Motor neuron (in vitro differentiated cells): ENCODE measurements around the gene CACTIN. TPM values are rescaled to one million over a fixed set of nuclear protein-coding genes. Genes with fewer than 3 reads are reported as not detected.
"Not testable (repeated sequence)": the region's sequence is repeated elsewhere in the genome, so short reads cannot be mapped to it uniquely, and the experiment has no call there.

Experiments used
- ATAC-seq, 8 experiments: fragments of 200-7000 bp; cut with Tn5 transposase; replicated peaks in 6 of 8; 2 replicates each; pipeline ENCODE4 v1.8.0; 2021; ENCODE audit warnings: mild to moderate bottlenecking in 8 of 8, moderate library complexity in 8 of 8
- H3K27ac ChIP-seq, 2 donors: fragments of 250-450 bp; sonication (Bioruptor Pico); 2 replicates each; pipeline ENCODE4 v1.9.0; 2021; ENCODE audit warnings: antibody characterized with exemption in 2 of 2, mild to moderate bottlenecking in 2 of 2, moderate library complexity in 1 of 2
- H3K4me1 ChIP-seq, 2 donors: fragments of 250-450 bp; sonication (Bioruptor Pico); replicated peaks in 1 of 2; 2 replicates each; pipeline ENCODE4 v1.6.1; 2021; ENCODE audit warnings: antibody characterized with exemption in 2 of 2, mild to moderate bottlenecking in 2 of 2, moderate library complexity in 1 of 2
- H3K4me3 ChIP-seq, 5 donors: fragments of 250-450 bp; sonication (Bioruptor Pico); 2 replicates each; pipeline ENCODE4 v1.9.0; 2021; ENCODE audit warnings: antibody characterized with exemption in 5 of 5, mild to moderate bottlenecking in 5 of 5, moderate library complexity in 4 of 5
- WGBS, 10 experiments: fragments of 450-650 bp; shearing (Covaris generic); methylation state at CpG; one replicate each; pipeline ENCODE4 v1.0.0; 2022; 5-methylcytosine and 5-hydroxymethylcytosine counted together
- in situ Hi-C, 9 experiments: fragments of 400-800 bp; cut with MboI; loops; one replicate each; pipeline ENCODE4 v1.15.0; 2021; ENCODE audit warnings: low sequenced_read_pairs in 9 of 9, low pct_unique_long_range_greater_than_20kb in 2 of 9; ENCODE audit not compliant: unreplicated experiment in 9 of 9
- total RNA-seq, 8 experiments: library from RNA; unstranded; fragments of 300-600 nt; gene quantifications; 2 replicates each; pipeline versions ENCODE4 v1.2.3 to v1.2.4, GENCODE V29; 2022

Gene CACTIN
- total RNA-seq, 8 experiments from 2014 or later: 11.7 to 23.0 (median 15.7) TPM

DNA sequence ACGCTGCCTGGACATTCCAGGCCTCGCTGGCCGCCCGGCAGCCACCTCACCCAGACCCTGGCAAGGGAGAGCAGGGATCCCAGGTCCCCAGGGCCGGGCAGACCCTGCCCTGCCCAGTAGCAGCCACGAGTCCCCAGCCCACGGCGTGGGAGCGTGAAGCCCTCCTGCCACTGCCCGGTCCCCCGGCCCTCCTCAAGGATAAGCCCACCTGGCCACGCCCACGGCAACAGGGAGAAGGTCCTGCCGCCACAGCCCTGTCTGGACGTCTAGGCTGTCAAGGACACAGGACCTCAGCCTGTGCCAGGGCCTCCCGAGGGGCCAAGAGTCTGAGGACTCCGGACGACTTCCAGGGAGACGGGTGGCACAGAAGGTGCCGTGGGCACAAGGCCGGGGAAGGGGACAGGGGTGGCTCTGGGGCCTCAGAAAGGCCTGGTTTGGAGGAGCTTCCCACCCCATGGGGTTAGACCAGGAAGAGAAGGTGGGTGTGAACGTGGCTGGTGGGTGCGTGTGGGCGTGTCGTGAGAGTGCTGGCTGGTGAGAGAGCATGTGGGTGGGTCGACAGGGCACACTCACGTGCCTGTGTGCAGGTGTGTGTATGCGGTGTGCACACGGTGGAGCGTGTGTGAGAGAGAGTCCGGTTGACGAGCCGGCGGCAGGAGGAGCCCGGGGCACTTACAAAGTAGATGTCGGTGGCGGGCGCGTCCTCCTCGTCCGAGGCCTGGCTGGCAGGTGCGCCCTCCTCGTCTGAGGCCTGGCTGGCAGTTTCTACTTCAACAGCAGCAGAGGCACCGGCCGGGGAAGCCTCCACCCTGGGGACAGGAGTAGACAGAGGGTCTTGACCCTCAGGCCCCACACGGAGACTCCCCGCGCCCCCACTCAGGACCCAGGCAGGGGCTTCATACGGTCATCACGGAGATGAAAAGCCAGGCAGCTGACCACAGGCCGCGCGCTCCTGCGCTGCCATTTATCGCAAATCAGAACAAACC lies 11.9 kb upstream of the CACTIN start:
- in situ Hi-C loops: no loop called here
- Histone ChIP-seq H3K27ac (no peak overlapping the region), H3K4me1 (no peaks in the 10 kb centered on the region), H3K4me3 (no peak overlapping the region)
- WGBS, 10 experiments: 83 to 100% (median 95%) methylated on average over 2 to 10 of the region's 55 CpGs; no CpG with 5 or more reads in 6 of the 10 experiments
- ATAC-seq: peak in 1 of 8 experiments; percentile 7

DNA sequence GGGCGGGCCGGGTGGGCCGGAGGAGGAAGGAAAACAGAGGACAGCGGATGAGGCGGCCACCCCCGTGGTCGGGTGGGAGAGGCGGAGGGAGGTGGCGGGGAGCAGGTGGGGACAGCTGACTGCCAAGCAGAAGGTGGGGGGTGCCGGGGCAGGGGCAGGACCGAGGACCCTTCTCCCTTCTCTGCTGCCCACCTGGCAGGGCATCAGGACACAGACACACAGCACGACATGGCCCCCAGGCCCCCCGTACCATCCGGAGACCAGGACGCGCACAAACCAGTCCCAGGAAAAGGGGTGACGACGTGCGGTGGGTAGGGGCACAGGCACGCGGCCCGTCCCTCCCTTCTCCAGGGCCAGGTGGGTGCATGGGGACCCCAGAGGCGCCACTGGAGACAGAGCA lies 11.0 kb upstream of the CACTIN start:
- Histone ChIP-seq H3K4me3 (no peak overlapping the region), H3K4me1 (no peaks in the 10 kb centered on the region), H3K27ac (no peak overlapping the region)
- in situ Hi-C loops: no loop called here
- no CpG with 5 or more reads among the region's 23 CpGs for WGBS, 10 experiments
- peak in 1 of 8 experiments; percentile 5 for ATAC-seq

DNA sequence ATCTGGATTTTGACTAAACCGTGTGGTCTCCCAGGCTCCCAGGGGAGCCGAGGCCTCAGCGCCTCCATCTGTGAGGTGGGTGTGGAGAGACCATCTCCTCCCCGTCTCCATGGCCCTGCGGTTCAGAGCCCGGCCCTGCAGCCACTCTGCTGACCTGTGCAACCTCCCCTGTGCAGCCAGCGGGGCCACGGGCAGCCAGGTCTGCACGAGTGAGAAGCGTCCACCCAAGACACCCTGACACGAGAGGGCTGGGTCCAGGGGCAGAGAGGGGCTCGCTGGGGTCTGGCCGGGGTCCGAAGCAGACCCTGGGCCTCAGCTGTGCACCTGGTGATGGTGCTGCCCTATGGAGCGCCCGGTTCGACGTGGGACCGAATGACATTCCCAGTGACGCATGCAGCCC lies 10.4 kb upstream of the CACTIN start:
- no peak for ATAC-seq
- Histone ChIP-seq H3K4me1 (no peaks in the 10 kb centered on the region), H3K4me3 (no peak overlapping the region), H3K27ac (no peak overlapping the region)
- 70% methylated on average over 2 of the region's 20 CpGs; no CpG with 5 or more reads in 9 of the 10 experiments for WGBS, 10 experiments
- in situ Hi-C loops: no loop called here

DNA sequence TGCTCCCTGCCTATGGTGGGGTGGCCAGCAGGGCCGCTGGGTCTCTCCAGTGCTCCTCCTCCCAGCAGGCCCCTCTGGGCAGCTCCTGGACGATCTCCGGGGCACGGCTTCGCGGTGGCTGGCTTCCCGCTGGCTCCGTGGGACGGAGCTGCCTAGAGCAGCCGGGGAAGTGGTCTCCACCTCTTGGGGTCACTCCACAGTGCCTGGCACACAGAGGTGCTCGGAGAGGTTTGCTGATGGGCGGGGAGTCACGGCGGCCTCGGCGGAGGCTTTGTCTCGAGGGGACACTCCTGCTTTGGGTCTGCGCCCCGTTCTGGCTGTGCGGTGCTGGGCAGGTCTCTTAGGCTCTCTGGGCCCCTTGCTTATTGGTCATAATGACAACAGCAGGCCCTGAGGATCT lies 9.9 kb upstream of the CACTIN start:
- ATAC-seq: no peak
- in situ Hi-C loops: no loop called here
- Histone ChIP-seq H3K4me1 (no peaks in the 10 kb centered on the region), H3K27ac (no peak overlapping the region), H3K4me3 (no peak overlapping the region)
- 67% methylated on average over 2 of the region's 20 CpGs; no CpG with 5 or more reads in 9 of the 10 experiments for WGBS, 10 experiments

DNA sequence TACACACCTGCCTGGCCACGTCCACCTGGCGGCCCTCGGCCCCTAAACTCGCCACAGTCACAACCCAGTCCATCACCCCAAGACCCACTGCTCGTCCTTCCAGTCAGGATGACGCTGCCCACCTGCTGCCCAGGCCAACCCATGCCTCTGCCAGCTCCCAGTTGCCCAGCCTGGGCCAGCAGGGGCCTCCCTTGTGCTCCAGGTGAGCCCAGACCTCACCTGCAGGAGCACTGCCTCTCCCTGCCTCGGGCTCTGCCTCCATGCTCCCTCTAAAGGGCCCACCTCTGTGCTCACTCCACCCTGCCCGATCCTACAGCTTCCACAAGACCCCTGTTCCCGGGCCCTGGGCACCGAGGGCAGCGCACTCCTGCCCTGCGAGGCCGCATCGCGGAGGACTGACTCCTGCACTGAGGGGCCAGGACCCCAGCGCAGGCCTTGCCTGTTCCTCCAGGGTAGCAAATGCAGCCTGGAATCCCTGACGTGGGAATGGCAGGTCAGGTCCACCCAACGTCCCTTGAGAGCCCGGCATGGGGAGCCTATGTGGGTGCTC lies 8.0 kb upstream of the CACTIN start:
- WGBS, 10 experiments: 64 to 87% (median 81%) methylated on average over 2 to 3 of the region's 19 CpGs; no CpG with 5 or more reads in 7 of the 10 experiments
- H3K4me3 ChIP-seq: no peak overlapping the region
- H3K4me1 ChIP-seq: no peaks in the 10 kb centered on the region
- in situ Hi-C loops: no loop called here
- H3K27ac ChIP-seq: no peak overlapping the region
- ATAC-seq: no peak

DNA sequence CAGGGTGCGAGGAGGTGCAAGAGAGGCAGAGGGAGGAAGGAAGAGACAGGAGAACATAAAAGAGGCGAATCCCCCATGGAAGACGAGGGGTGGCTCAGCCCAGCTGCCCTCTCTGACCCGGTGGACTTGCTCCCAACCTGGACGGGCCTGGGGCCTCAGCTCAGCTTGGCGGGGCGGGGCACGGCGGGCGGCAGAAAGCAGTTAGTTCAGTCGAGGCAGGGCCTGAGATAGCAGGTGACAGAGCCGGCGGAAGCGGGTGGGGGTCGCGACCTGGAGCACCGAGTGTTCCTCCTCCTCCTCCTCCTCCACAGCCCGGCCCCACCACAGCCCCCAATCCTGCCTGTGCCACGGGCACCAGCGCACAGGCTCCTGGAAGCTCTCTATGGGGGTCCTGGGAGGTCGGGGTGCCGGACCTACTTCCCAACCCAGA lies 7.0 kb upstream of the CACTIN start:
- Histone ChIP-seq H3K27ac (no peak overlapping the region), H3K4me3 (no peak overlapping the region), H3K4me1 (no peaks in the 10 kb centered on the region)
- 80 to 100% (median 100%) methylated on average over 1 to 7 of the region's 22 CpGs; no CpG with 5 or more reads in 7 of the 10 experiments for WGBS, 10 experiments
- in situ Hi-C loops: no loop called here
- ATAC-seq: no peak

DNA sequence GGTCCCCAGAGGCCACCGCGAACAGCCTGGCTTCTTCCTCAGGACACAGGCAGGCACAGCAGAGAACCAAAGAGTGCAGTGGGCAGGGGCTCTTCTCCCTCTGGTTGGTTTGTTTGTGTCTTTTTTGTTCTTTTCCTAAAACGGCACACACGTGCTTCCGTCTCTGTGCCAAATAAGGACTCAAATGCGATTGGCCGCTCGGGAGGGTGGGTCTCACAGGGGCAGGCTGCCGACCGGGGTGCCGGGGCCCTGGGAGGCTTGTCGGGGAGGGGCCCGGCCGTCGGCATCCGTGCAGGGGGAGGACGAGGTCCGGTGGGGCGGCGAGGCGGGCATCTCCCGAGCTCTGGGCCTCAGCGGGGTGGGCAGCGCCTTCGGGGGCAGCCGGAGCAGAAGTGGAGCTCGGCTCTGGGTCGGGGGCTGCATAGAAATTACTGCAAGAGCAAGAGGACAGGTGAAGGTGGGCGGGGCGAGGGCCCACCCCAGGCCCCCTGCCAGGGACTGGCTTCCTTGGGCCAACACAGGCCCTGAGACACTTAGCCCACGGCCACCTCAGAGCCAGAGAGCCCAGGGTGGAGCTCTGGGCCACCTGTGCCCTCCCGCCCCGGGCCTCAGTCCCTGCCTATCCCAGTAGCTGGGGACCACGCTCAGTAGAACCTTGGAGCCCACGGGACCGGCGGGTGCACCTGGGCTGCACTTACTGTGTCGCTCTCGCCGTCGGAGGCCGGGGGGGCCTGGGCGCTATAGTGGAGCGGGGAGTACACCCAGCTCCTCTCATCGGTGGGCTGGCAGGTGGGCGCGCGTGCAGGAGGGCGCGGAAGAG lies 6.4 kb upstream of the CACTIN start:
- no peak overlapping the region for H3K27ac ChIP-seq
- in situ Hi-C loops: no loop called here

DNA sequence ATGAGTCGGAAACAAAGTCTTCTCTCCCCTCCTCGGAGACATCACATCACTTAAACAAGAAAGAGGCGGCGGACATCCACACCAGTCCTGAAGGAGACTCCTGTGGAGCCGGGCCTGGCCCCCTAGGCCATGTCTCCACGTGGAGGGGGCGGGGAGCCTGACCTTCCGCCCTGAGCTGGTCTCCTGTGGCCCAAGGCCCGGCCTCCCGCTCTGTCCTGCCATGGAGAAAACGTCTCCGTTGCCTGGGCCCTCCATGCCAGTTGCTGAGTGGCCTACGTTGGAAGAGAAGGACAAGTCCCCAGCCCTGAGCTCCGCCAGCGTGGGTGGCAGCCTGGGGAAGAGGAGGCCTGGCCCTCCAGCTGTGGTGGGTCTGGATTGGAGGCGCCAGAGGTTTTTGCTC lies 5.5 kb upstream of the CACTIN start:
- in situ Hi-C loops: no loop called here
- ATAC-seq: no peak
- no peaks in the 10 kb centered on the region for H3K4me1 ChIP-seq
- no peak overlapping the region for H3K27ac ChIP-seq
- H3K4me3 ChIP-seq: no peak overlapping the region
- WGBS, 10 experiments: 67 to 100% (median 88%) methylated on average over 3 to 10 of the region's 16 CpGs; no CpG with 5 or more reads in 5 of the 10 experiments

More for the DNA sequence above, 6.4 kb upstream of the CACTIN start:
- H3K4me3 ChIP-seq: no peak overlapping the region
- 72 to 100% (median 98%) methylated on average over 1 to 6 of the region's 50 CpGs; no CpG with 5 or more reads in 6 of the 10 experiments for WGBS, 10 experiments
- no peaks in the 10 kb centered on the region for H3K4me1 ChIP-seq
- peak in 3 of 8 experiments; percentile 9 to 10 (median 10) for ATAC-seq

DNA sequence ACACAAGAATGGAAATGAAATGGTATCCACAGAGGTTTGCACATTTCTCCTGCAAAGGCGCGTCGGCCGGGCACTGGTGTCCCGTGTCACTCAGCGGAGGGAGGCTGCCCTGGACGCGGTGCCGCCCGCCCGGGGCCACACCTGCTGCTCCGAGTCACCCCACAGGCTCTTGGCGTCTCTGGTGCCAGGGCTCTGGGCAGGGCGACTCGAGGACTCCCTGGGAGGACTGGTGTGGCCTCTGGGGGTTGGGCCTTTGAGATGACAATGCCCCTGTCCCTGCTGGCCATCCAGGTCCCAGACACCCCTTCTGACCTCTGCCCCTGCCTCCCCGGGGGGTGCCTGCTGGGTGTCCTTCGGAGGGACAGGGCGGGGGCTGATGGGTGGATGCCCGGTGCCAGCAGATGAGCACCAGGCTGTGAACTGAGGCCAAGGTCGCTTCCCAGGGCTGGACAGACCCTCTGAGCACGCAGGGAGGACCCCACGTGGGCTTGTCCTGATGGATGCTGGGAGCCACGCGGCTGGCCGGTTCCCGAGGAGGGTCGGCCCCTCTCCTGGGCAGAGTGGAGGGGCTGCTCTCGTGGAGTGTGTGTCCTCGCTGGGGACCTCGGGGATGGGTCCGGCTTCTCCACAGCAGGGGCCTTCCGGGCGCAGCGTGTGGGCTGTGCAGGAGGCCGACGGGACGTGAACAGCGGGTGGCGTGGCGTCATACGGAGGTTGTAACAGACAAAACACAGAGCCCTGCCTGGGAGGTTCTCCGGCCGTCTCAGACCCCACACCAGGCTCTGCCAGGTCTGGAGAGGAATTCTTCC lies 4.7 kb upstream of the CACTIN start:
- no peak overlapping the region for H3K27ac ChIP-seq
- H3K4me1 ChIP-seq: no peaks in the 10 kb centered on the region
- WGBS, 10 experiments: 80% methylated on average over 1 to 5 of the region's 43 CpGs; no CpG with 5 or more reads in 7 of the 10 experiments
- H3K4me3 ChIP-seq: no peak overlapping the region
- in situ Hi-C loops: no loop called here
- no peak for ATAC-seq

DNA sequence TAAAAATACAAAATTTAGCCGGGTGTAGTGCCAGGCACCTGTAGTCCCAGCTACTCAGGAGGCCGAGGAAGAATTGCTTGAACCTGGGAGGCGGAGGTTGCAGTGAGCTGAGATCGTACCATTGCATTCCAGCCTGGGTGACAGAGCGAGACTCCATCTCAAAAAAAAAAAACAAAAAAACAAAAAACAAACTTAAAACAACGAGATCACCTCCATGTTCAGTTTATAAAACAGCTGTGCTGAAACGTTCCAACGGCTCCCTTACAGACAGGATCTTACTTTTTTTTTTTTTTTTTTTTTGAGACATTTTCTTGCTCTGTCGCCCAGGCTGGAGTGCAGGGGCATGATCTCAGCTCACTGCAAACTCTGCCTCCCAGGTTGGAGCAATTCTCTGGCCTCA lies 2.2 kb upstream of the CACTIN start:
- H3K4me3 ChIP-seq, H3K27ac ChIP-seq, H3K4me1 ChIP-seq, ATAC-seq, in situ Hi-C loops: not testable (repeated sequence)
- whole genome bisulfite sequencing, 10 experiments: 25 to 100% (median 77%) methylated on average over 2 to 7 of the region's 9 CpGs; no CpG with 5 or more reads in 3 of the 10 experiments

DNA sequence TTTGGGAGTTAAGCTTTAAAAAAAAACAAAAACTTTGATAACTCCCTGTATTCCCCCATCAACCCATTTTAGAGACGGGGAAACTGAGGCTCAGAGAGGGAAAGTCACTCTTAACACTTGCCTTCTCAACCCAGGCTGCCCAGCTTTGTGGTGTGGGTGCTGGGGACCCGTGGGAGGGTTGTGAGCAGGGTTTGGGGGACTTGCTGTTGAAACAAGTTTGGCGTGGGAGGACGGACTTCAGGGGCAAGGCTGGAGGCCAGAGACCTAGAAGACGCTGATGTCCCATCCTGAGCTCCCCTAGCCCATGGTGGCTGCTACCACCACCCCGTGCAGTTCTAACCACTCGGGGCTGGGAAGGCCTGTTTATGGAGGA lies 747 bp upstream of the CACTIN start:
- no peak overlapping the region for H3K27ac ChIP-seq
- peaks cover 7 to 9% of the 10 kb centered on the region in 2 donors for H3K4me1 ChIP-seq
- 0 to 100% (median 0%) methylated on average over 1 of the region's 7 CpGs; no CpG with 5 or more reads in 7 of the 10 experiments for WGBS, 10 experiments
- in situ Hi-C loops: no loop called here
- H3K4me3 ChIP-seq: peak overlapping the region; percentile 75 to 97 (median 93)
- ATAC-seq: no peak

DNA sequence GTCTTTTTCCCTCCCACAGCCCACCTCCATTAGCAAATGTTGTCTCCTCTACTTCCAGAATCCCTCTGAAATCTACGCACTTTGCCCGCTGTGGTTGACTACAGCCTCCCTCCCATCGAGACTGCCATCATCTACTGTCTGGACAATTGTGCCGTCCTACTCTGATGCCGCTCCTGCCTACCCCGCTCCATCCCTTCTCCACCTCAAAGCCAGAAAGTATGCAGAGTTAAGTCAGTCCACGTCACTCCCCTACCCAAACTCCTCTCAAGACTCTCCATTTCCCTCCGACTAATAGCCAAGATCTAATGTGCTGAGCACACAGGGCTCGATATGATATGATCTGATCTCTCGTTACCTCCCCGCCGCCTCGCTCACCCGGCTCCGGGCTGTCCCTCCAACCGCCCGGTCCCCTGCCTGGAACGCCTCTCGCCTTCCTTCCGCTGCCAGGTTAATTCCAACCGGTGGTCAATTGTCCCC lies 556 bp downstream of the CACTIN start:
- ATAC-seq: peak in 3 of 8 experiments; percentile 8 to 29 (median 18)
- peak overlapping the region; percentile 98 to 100 for H3K27ac ChIP-seq
- H3K4me3 ChIP-seq: peak overlapping the region; percentile 75 to 97 (median 93)
- in situ Hi-C loops: no loop called here
- H3K4me1 ChIP-seq: peaks cover 7 to 9% of the 10 kb centered on the region in 2 donors
- WGBS, 10 experiments: 0 to 13% (median 0%) methylated on average over 1 to 7 of the region's 21 CpGs; no CpG with 5 or more reads in 1 of the 10 experiments
